ENCODE results near the gene AGPAT4. TPM values are rescaled to one million over a fixed set of nuclear protein-coding genes. Genes with fewer than 3 reads are reported as not detected.
A peak's percentile ranks its signal among the peaks of the same experiment; 100 is the strongest.

Gene AGPAT4
- total RNA-seq, 1 experiment from 2014 or later, result 4.9 TPM

DNA sequence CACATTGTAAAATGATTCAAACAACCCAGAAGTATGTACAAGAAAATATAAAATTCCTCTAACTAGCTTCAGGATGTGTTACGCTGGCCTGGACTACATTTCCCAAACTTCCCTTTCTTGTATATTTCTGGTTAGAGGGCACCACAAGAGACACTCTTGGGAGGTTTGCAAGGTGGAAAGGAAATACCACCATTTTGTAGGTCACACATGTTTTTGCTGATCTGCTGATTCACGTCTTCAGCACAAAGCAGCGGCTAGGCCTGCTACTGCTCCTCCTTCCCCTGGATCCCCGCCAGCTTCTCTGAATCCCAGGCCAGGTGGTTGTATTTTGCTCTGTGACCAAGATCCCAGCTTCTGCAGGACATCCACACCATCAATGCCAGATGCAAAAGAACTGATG is 104.2 kb downstream of the AGPAT4 start:
- peak; percentile 28 for DNase-seq (ENCODE audit: low read depth)

DNA sequence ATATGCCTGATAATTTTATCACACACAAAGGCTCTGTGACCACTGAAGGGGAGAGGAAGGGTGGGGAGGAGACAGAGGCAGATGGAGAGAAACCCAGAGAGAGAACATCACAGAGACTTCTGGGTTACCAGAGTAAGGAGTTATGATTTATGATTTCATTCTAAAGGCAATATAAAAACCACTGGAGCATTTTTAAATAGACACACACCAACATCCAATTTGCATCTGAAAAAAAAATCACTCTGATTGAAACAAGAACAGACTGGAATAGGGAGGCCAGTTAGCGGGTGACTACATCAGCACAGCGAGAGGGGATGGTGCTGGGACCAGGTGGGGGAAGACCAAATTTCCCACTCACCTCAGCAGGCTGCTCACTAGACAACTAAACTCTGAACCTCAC is 104.8 kb downstream of the AGPAT4 start:
- no peak for DNase-seq (ENCODE audit: low read depth)

DNA sequence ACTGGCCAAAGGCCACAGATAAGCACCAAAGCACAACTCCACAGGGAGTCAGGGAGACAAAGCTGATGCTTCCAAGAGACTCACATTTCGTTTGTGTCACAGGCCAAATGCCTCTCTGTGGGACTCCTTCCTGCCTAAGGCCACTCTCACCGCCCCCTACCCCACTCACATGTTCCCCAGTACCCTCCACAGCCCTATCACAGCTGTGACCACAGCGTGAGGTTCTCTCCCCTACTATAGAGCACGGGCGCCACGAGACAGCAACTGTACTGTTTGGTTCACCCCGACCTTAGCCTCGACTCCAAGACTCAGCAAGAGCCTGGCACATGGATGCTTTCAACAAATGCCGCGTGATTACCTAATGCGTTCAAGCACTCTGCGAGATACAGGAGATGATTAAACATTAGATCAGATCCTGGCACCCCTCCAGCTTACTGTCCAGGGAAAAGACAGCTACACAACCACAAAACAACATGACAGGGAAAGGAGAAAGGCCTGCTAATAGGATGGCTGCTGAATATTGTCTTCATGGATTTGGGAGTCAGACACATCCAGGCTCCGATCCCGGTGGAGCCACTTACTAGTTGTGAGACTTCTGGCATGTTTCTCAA is 105.5 kb downstream of the AGPAT4 start:
- DNase-seq (ENCODE audit: low read depth), result peak; percentile 98

DNA sequence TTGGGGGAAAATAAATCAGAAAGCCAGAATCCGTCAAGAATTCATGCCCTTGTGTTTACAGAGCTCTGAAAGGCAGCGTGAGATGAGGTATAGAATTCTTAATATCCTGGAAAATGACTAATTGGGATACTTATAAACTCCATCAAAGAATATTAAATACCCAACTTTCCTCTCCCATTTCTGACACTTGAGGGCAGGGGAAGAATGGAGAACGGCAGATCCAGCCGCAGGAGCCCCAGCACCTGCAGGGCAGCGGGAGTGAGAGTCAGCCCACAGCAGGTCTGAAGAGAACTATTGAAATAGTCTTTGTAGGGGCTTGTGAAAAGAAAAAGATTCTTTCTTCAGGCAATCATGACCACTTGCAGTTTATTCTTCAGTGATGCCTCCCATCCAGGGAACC is 107.2 kb downstream of the AGPAT4 start:
- no peak for DNase-seq (ENCODE audit: low read depth)

DNA sequence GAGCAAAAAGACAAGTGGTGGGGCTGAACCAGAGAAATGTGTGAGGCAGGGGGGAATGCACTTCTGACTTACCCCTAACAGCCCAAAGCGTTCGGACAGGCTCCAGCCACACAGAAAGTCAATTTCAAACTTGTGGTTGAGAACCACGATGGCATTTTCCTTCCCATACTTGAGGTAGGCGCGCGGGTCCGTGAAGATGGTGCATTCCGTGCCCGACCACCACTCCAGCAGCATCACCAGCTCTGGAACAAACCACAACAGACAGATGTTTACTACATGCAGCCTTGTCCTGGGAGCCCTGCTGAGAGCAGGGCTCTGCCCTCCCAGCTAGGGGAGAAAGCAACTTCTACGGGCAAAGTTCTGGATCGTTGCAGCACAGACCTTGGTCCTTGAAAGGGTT is 107.7 kb downstream of the AGPAT4 start:
- no peak for DNase-seq (ENCODE audit: low read depth)

DNA sequence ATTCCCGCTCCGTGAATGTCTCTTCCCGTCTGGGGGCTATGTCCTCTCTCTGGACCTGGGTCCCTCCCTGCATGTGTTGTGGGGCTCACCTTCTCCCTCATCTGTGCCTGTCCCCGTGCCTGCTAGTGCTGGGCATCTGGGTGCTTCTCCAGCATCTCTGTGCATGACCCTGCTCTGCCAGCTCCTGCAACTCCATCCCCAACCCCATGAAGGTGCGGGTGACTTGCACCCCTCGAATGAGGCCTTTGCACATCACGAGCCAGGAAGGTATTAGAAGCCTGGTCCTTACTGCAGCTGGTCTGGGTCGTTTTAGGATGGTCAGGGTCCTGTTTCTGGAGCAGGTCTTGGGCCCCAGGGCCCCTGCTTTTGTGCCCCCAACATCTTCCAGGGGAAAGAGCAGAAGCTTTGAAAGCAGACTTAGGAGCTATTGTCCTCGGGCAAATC is 109.7 kb downstream of the AGPAT4 start:
- no peak for DNase-seq (ENCODE audit: low read depth)

DNA sequence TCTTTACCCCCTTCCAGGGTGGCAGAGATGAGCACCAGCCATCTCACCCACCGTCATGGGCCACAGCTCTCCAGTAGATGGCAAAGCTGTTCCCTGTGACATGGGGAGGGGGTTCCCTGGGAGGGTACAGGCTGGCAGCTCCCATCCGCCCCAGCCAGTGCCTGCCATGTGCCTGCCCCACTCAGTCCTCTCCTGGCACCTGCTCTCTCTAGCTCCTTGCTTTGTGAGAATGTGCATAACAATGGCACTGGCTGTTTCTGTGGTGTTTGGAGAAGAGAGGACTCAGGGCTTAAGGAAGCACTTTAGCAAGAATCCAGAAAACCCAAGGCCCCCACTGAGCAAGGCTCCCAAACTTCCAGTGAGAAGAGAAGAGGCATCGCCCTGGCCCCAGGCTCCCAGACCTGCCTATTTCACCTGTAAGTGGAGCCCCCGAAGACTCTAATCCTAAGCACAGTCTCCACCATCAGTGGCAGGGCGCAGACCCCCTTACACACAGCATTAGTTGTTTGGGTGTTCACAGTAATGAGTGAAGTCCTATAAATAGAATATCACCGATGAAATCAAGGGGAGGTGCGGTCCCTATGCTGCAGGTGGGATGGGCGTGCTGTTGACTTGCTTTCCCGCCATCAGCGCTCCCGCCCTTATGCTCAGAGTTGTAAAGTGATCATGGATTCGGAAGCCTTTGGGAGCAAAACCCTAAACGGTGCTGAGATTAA is 110.2 kb downstream of the AGPAT4 start:
- no peak for DNase-seq (ENCODE audit: low read depth)

DNA sequence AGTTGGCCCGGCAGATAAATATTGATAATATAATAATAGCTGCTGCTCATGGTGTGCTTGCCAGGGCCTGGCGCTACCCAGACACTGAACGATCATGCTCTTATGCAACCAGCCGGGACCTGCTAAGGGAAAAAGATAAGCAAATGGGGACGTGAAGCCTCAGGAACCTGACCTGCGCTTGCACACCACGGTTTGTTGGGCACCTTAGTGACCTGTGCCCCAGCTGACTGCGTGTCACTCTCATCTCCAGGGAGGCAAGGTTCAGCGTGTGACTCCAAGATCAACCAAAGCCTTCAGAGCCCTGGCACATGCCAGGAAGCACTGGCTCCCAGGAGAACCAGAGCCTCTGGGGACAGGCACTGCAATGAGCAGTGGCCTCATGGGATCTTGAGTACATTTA is 111.1 kb downstream of the AGPAT4 start:
- no peak for DNase-seq (ENCODE audit: low read depth)

DNA sequence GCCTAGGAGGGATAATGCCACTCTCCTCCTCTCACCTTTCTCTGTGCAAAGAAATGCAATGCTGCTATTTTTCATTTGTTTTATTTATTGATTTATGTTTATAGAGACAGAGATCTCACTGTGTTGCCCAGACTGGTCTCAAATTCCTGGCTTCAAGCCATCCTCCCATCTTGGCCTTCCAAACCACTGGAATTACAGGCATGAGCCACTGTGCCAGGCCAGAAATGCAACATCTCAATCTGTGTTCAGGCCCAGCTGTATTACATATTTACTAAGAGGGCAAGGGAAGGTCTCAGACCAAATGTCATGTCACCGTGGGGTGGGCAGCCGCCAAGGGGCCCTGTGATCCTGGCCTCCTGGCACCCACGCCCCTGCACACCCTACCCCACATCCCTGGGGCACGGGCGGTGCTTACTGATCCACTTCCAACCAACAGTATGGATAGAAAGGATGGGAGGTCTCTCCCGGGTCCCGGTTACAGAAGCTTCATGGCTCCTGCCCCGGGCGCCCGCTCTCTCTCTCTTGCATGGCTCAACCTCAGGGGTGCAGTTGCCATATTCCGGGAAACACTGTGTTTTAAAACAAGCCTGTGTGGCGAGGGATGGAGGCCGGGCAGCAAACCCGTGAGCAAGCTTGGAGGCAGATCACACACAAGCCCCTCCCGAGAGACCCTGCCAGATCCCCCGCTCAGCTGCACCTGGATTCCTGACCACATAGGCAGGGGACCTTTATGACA is 111.8 kb downstream of the AGPAT4 start:
- DNase-seq (ENCODE audit: low read depth), result no peak

DNA sequence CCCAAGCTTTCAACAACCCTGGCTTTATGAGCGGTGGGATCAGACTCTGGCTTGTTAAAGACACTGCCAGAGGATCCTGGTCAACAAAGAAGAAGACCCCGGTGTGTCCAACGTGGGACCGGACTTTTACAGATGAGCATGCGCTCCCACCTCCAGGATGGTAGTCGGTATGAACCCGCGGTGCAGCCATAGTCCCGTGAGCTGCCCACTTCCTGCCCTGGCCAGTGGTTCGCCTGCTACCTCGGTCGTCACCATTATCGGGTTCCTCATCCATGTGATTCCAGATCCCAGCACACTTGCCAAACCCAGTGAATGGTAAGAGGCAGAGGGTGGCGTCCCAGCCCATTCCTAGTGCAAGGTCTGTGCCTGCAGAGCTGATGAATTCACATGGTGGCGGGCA is 112.7 kb downstream of the AGPAT4 start:
- no peak for DNase-seq (ENCODE audit: low read depth)

DNA sequence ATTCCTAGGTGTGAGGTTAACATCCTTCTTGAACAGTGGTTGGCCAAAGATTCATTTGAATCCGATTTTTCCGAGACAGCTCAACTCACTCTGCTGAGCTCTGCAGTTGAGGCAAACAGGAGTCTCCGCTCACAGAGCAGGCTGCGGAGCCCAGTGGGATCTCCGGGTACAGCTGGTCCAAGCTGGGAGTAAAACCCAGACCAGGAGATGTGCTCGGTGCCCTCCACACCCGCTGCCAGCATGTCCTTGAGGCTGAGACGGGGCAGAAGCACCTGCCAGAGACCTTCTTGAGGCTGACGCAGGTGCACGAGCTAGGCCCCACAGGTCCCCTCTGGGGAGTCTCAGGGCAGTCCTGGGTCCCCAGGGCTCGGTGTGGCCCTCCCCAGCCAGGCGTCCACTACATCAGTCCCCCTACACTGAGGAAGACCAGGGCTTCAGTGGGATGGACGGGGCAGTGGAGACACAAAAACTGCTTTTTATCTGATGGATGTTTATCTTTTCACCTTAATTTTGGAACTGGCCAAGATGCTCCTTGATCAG is 119.0 kb downstream of the AGPAT4 start:
- no peak for DNase-seq (ENCODE audit: low read depth)

DNA sequence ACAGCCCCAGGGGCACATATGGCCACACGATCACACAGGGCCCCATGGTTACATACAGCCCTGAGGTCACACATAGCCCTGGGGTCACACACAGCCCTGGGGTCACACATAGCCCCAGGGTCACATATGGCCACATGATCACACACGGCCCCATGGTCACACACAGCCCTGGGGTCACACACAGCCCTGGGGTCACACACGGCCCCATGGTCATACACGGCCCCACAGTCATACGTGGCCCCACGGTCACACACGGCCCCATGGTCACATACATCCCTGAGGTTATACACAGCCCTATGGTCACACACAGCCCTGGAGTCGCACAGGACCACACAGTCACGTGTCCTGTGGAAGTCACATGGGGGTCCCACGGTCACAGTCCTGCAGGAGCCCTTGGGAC is 120.1 kb downstream of the AGPAT4 start:
- no peak for DNase-seq (ENCODE audit: low read depth)

DNA sequence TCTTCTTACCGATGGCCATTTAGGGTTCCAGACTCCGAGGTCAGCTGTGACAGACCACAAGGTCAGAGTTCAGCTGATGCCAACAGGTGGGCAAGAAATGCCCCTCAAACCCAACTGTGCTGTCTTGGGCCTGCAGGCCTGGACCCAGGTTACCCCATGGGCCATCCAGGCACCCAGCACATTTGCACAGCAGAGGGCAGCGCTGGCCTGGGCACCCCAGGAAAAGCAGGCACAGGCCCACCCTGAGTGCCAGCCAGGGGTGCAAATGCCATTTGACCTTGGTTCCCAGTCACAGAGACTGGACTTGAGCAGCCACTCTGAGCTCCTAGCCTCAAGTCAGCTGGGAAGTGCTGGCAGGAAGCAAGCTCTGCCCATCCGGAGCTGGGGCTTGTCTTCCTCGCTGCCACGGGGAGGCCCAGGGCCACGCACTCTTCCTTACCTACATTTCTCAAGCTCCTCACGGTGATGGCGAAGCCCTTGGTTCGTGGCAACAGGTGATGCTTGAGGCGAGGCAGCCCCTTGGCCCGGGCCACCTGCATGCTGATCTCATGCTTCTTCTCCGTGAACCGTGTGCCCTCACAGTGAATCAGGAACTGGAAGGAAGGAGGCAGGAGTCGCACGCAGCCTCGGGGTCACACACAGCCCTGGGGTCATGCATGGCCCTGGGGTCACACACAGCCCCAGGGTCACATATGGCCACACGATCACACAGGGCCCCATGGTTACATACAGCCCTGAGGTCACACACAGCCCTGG is 120.8 kb downstream of the AGPAT4 start:
- no peak for DNase-seq (ENCODE audit: low read depth)

DNA sequence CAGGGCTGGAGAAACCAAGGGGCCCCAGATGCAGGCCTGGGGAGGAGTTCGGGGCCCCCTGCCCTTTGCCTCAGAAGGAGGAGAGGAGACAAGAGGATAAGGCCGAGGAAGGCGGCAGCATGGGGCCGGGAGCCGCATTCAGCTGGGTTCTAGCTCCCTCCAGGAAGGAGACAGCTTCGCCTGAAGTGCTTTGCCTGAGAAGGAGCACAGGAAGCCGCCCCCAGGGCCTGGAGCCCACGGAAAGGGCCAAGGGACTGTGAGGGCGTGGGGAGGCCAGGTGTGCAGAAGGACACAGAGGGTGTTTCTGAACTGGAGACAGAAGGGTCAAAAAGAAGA is 121.4 kb downstream of the AGPAT4 start:
- DNase-seq (ENCODE audit: low read depth), result no peak

DNA sequence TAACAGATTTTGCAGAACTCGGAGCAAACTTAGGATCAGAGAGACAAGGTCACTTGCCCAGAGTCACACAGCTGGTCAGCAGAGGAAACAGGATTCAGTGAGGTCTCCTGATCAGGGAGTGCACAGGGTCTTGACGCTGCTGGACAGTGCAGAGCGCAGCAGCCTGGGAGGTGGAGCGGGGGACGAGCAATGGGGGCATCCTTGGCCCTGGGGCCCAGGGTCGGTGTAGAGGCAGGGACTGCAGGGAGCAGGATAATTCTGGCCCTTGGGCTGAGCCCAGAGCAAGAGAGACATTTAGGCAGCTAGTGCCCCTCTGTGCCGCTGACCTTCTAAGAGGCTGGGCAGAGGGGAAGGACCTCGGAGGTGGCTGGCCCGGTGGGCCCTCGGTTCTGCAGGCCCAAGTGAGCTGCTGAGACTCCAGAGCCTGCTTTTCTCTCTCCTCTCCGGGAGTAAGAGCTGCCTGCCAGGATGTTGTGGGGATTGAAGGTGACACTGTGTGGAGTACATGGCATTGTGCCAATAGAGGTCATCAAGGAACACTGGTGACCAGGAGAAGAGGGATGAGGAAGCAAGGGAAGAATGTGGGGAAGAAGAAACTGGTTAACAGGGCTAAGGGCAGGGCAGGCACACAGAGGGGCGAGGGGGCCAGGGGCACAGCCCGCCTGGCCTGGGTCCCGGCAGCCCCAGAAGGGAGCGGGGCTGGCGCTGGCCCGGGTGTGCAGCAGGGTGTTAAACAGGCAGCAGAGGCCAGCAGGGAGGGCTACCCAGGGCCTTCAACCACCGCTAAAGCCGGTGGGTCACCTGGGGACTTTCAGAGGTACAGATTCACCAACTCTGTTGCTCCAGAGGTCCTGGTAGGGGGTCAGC is 122.0 kb downstream of the AGPAT4 start:
- DNase-seq (ENCODE audit: low read depth), result no peak

DNA sequence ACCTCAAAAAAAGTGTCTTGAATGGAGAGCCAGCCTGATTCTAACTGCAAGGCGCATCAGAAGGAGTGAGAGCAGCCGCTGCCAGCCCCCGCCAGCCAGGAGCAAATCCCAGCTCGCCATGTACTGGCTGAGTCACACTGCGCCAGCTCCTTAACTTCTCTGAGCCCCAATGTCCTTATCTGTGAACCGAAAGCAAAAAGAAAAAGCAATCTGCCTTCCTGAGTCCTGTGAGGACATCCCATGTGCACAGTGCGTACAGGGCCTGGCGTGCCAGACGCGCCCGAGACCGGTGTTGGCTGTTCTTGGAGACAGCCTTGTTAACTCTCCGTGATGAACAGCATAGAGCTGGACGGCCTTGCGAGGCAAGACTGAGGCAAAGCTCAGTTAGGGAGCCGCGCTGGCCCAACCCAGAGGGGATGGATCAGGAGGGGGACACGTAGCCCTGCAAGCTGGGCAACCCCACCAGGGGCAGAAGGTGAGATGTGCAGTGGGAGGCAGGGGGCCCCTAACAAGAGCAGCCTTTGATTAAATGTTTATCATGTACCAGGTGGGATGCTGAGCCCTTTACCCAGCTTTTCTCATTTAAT is 122.7 kb downstream of the AGPAT4 start:
- no peak for DNase-seq (ENCODE audit: low read depth)

DNA sequence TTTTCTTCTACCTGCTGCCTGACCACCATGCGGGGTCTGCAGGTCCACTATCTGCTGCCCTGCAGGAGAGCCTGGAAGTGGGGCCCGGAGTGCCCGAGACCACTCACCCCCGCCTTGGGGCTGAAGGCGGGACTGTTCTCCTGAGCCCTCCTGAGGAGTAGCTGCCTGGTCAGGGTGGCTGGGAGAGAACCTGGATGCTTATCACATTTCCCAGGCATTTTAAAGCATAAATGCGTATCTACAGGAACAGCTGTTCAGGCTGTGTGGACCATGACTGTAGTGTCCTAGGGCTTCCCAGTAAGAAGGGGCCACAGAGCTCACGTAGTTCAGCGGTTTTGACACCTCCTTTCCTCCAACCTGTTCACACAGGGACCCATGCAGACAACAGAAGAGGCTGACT is 123.3 kb downstream of the AGPAT4 start:
- DNase-seq (ENCODE audit: low read depth), result no peak

DNA sequence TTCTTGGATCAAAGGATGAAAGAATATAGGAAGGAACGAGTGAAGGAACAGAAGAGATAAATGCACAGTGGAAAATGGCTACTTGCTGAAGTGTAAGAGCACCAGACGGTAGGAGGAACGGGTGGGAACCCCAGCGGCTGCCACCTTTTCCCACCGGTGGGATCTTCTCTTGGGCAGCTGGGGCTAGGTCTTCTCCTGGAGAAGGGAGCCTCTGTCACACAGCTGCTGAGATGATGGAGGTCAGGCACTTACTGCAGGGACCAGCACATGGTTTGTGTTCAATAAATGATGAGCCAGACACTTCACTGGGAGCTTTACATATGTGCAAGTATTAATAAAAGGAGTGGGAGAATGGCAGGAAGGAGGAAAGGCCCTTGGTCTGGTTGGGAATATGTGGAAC is 123.7 kb downstream of the AGPAT4 start:
- no peak for DNase-seq (ENCODE audit: low read depth)

DNA sequence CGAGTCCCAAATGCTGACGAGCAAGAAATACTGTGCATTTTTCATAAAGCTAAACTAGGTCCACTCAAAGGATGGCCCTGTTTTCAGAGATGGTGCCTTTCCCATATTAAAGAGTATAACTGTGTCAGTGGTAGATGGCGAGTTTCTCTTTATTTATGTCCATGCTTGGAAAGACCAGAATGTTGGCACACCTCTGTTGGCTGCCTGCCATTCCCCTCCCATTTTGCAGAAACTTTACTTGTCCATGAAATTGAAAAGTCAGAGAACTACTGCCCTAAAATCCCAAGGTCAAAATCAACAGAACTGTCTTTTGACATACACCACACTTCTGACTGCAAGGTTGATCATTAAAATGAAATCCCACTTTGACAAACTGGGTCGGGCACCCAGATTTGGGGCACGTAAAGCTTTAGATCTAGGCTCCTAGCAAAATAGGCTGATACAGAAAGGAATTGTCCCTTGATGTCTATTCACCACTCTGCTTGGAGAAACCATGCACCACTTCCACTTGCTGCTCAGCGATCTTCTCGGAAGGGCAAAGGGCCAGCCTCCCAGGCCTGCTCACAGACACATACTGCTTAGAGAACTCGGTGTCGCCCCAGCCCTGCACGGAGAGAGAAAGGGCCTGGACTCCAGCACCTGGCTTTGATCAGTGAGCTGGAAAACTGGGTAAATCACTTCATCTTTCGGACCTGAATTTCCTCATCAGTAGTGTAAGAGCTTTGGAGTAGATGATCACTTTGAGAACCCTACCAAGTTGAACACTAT is 130.0 kb downstream of the AGPAT4 start:
- no peak for DNase-seq (ENCODE audit: low read depth)

DNA sequence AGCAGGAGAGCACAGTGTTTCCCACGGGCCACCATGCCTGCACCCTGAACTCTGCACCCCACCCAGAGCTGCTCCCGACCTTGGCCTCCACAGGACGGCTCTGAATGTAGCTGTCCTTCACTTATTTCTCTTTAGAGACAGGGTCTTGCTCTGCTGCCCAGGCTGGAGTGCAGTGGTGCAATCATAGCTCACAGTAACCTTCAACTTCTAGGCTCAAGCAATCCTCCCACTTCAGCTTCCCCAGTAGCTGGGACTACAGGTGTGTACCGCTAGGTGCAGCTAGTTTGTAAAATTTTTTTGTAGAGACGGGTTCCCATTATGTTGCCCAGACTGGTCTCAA is 130.9 kb downstream of the AGPAT4 start:
- no peak for DNase-seq (ENCODE audit: low read depth)

Data from HT1080 (cell line).